Measurements from ENCODE around the gene ELK3.
"Not testable (repeated sequence)": the region's sequence is repeated elsewhere in the genome, so short reads cannot be mapped to it uniquely, and the experiment has no call there.

Gene ELK3

DNA sequence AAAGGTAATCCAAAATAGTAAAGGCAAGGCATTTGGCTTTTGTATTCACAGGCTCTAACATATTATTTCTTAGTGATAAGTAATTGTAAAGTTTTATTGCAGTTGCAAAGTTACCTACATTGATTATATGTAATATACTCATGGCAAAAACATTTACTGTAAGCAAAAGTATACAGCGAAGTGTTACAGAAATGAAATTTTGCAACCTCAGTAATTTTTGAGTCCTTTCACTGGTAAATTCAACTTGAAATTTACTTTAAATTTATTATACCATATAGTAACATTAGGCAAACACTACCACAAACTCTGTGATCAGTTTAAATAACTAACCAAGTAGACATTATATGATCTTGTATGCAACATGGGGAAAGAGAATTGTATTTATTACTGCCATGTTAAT, 117.0 kb downstream of the ELK3 start:
- no peak for DNase-seq

DNA sequence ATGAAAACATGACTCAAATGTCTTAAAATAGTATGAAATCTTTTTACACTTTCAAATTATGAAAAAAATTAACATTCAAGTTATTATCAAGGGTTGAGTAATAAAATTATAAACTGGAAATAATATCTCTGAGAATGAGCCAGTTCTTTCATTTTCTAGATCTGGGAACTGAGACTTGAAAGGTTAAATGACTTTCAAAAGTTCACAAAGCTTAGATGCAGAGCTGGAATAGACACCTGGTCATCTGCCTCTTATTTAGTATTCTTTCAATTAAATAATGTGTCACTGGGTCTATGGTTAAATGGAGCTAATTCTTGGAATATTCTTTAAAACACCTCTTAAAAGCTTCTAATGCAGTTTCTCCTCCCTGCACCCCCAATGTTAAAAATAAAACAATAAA, 119.4 kb downstream of the ELK3 start:
- DNase-seq = no peak

DNA sequence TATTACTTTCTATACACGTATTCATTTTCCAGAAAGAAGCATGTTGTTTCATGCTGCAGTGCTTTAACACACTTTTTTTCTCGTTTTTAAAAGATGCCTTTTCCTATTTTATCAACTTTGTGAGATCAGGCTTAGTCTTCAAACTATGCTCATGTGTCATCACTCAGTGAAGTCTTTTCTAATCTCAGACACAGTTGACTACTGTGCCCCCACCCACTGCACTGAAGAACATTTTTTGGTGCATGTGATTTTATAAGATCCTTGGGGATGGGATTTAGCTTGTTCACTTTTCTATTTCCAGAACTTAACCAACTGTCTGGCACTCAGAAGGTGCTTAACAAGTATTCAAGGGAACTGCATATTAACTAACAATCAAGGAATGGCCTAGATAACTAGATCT, 120.5 kb downstream of the ELK3 start:
- DNase-seq = no peak

DNA sequence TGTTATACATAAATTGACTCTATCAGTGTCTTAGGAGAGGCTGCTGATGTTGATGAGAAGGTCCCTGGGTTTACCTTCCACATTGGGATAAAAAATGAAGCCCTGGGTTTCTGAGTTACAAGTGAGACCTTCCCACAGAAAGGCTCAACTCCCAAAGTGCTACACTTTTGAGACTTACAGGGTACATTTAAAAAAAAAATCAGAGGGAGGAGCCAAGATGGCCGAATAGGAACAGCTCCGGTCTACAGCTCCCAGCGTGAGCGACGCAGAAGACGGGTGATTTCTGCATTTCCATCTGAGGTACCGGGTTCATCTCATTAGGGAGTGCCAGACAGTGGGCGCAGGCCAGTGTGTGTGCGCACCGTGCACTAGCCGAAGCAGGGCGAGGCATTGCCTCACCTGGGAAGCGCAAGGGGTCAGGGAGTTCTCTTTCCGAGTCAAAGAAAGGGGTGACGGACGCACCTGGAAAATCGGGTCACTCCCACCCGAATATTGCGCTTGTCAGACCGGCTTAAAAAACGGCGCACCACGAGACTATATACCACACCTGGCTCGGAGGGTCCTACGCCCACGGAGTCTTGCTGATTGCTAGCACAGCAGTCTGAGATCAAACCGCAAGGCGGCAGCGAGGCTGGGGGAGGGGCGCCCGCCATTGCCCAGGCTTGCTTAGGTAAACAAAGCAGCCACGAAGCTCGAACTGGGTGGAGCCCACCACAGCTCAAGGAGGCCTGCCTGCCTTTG, 121.7 kb downstream of the ELK3 start:
- DNase-seq = not testable (repeated sequence)

- DNase-seq = not testable (repeated sequence)
These were observed 123.6 kb downstream of the ELK3 start for GRCh38 chr12:96317801-96318200.

Measured in fibroblast of skin of abdomen (primary cell).